Fibroblast of pulmonary artery (primary cell): ENCODE measurements around the gene GBGT1.

Source experiments
- DNase-seq: peaks from one replicate; pipeline ENCODE4 v3.0.0-alpha.2; 2010; ENCODE audit warnings: low read depth
- H3K4me3 ChIP-seq: replicated peaks from 2 replicates; pipeline ENCODE4 v1.5.1; 2011; ENCODE audit warnings: low read depth, mild to moderate bottlenecking, control low read depth, low read length, moderate library complexity
- TF ChIP-seq, protein P1 (sequence below): IDR thresholded peaks from 2 replicates; pipeline ENCODE4 v1.5.1; 2011; ENCODE audit warnings: mild to moderate bottlenecking, control low read depth, low read length, inconsistent platforms; ENCODE audit errors: missing control alignments

The GBGT1 gene

DNA sequence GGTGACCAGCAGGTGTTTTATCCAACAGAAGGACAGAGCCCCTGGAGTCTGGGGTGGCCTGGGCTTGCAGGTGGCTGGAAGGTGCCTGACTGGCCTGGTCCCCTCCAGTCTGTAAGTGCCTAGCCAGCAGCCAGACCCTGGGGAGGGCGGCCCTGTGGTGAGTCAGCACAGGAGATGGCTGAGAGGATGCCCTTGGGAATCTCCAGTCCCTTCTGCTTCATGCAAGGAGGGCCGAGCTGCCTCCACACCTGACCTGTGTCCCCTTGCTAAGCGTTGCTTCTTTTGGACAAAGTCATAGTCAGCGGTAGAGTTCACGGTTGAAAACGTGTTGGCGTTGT lies 25.1 kb upstream of the GBGT1 start:
- no peak for DNase-seq
- H3K4me3 ChIP-seq = no peak overlapping the region
- TF ChIP-seq, protein P1, sequence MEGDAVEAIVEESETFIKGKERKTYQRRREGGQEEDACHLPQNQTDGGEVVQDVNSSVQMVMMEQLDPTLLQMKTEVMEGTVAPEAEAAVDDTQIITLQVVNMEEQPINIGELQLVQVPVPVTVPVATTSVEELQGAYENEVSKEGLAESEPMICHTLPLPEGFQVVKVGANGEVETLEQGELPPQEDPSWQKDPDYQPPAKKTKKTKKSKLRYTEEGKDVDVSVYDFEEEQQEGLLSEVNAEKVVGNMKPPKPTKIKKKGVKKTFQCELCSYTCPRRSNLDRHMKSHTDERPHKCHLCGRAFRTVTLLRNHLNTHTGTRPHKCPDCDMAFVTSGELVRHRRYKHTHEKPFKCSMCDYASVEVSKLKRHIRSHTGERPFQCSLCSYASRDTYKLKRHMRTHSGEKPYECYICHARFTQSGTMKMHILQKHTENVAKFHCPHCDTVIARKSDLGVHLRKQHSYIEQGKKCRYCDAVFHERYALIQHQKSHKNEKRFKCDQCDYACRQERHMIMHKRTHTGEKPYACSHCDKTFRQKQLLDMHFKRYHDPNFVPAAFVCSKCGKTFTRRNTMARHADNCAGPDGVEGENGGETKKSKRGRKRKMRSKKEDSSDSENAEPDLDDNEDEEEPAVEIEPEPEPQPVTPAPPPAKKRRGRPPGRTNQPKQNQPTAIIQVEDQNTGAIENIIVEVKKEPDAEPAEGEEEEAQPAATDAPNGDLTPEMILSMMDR = no peak

DNA sequence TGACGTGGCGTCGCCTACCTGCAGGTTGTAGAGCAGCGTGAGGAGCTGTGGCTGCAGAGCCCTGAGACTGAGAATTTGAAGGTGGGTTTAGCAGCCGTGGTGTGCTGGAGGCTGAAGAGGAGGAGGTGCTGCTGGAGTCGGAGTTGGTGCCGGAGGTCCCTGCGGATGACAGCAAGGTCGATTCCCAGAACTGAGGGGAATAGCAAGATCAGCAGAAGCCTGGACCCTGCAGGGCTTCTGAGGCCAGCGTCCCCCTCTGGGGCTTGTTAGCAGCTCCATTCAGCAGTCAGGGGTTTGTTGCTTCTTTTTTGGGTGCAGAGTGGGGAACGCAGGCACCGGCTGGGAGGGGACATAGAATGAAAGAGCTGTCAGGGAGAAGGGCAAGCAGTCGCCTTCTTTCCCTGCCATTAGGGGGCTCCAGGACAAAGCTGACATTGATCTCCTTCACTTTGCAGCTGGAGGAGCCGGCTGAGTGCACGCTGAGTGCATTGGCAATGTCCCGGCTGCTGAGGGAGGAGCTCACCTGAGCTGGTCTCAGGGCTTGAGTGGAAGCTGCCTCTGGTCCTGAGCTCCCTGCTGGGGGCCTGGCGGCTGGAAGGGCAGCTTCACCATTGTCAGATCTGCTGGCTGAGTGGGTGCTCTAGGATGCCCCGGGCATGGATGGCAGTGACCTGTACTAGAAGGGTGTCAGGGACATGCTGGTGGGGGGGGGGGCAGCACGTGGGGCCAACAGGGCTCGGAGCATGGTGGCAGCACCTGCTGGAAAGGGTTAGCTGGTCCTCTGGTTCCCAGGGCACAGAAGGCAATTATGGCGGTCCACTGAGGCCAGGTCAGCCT lies 24.5 kb upstream of the GBGT1 start:
- TF ChIP-seq, protein P1 = peak; percentile 28
- DNase-seq = peak; percentile 7
- no peak overlapping the region for H3K4me3 ChIP-seq

- DNase-seq = no peak
- TF ChIP-seq, protein P1 = no peak
- no peak overlapping the region for H3K4me3 ChIP-seq
These were observed 23.9 kb upstream of the GBGT1 start for GRCh38 chr9:133187561-133188005.

GRCh38 chr9:133186736-133187135 lies 23.0 kb upstream of the GBGT1 start:
- TF ChIP-seq, protein P1 = no peak
- H3K4me3 ChIP-seq = no peak overlapping the region
- no peak for DNase-seq

DNA sequence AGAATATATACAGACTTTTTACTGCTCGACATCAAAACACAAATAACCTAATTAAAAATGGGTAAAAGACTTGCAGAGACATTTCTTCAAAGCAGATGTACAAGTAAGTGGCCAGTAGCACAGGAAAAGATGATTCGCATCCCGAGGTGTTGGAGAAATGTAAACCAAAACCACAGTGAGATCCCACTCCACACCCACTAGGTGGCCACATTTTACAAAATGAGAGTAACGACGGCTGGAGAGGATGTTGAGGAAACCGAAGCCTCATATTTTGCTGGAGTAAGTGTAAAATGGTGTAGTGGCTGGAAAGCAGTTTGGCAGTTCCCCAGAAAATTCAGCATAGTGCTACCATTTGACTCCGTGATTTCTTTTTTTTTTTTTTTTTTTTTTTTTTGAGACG lies 21.3 kb upstream of the GBGT1 start:
- DNase-seq = peak; percentile 81
- no peak overlapping the region for H3K4me3 ChIP-seq
- TF ChIP-seq, protein P1 = peak; percentile 72

DNA sequence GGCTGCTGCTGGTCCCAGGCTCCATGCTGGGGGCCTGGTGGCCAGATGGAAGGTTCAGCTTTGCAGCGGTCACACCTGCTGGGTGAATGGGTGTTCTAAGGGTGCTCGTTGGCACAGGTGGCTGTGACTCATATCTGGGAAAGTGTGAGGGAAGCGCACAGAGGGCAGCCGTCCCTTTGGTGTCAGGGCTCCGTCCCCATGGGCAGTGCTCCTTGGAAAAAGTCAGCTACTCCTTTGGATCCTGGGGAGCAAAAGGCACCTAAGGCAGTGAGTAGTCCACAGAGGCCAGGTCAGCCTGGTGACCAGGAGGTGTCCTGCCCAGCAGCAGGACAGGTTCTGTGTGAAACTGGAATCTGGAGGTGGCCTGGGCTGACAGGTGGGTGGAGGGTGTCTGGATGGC lies 18.4 kb upstream of the GBGT1 start:
- H3K4me3 ChIP-seq = no peak overlapping the region
- TF ChIP-seq, protein P1 = no peak
- no peak for DNase-seq

- no peak overlapping the region for H3K4me3 ChIP-seq
- TF ChIP-seq, protein P1 = no peak
- DNase-seq = no peak
These were observed 17.8 kb upstream of the GBGT1 start for GRCh38 chr9:133181561-133181960.
